A673 (cell line): ENCODE results near the gene LATS2. TPM values are rescaled to one million over a fixed set of nuclear protein-coding genes. Genes with fewer than 3 reads are reported as not detected.

Experiments
- BruUV-seq: library from RNA; stranded (reverse); fragments of 400-500 nt; replicated peaks from 2 replicates; lab custom pipeline; 2021; lab: Mats Ljungman, UMichigan
- CTCF ChIA-PET: fragments of 300-600 bp; sonication (Branson Sonifier 250); formaldehyde crosslinking; loops from one replicate; lab custom pipeline; 2022; ENCODE audit warnings: antibody characterized with exemption; lab: Charles Lee
- POLR2A ChIA-PET: fragments of 300-600 bp; sonication (Branson Sonifier 250); formaldehyde crosslinking; loops from one replicate; lab custom pipeline; 2022; ENCODE audit warnings: antibody characterized with exemption; ENCODE audit not compliant: low non-redundant PET; lab: Charles Lee
- DNase-seq: peaks from one replicate; pipeline ENCODE4 v3.0.0-alpha.2; 2015; ENCODE audit warnings: low spot score
- H3K27ac ChIP-seq: fragments of 200-600 bp; sonication (generic); 2 replicates; pipeline ENCODE4 v1.5.1; 2016; ENCODE audit warnings: mixed run types, low read depth, mild to moderate bottlenecking, mixed read lengths, antibody characterized with exemption, low read length; ENCODE audit not compliant: poor library complexity, severe bottlenecking
- H3K27me3 ChIP-seq: fragments of 200-600 bp; sonication (generic); replicated peaks from 2 replicates; pipeline ENCODE4 v1.6.1; 2017; ENCODE audit warnings: mixed run types, low read depth, mild to moderate bottlenecking, mixed read lengths, antibody characterized with exemption, low read length; ENCODE audit not compliant: insufficient read depth, poor library complexity
- H3K36me3 ChIP-seq: fragments of 200-600 bp; sonication (generic); 2 replicates; pipeline ENCODE4 v1.6.1; 2016; ENCODE audit warnings: mixed run types, mild to moderate bottlenecking, mixed read lengths, antibody characterized with exemption, low read length; ENCODE audit not compliant: insufficient read depth, poor library complexity, severe bottlenecking
- H3K4me1 ChIP-seq: fragments of 200-600 bp; sonication (generic); 2 replicates; pipeline ENCODE4 v1.6.1; 2017; ENCODE audit warnings: mixed run types, mild to moderate bottlenecking, mixed read lengths, antibody characterized with exemption, low read length; ENCODE audit not compliant: insufficient read depth, poor library complexity, severe bottlenecking
- H3K4me3 ChIP-seq: fragments of 200-600 bp; sonication (generic); 2 replicates; pipeline ENCODE4 v1.5.1; 2016; ENCODE audit warnings: low read depth, mixed run types, mild to moderate bottlenecking, mixed read lengths, low read length; ENCODE audit not compliant: poor library complexity, severe bottlenecking
- H3K9me3 ChIP-seq: fragments of 200-600 bp; sonication (generic); 2 replicates; pipeline ENCODE4 v1.6.1; 2016; ENCODE audit warnings: mixed run types, low read depth, mild to moderate bottlenecking, mixed read lengths, antibody characterized with exemption, low read length; ENCODE audit not compliant: poor library complexity, severe bottlenecking
- CTCF ChIP-seq: fragments of 300-800, 200-600 bp; sonication (generic); conservative IDR thresholded peaks from 2 replicates; pipeline ENCODE4 v1.5.1; 2017; ENCODE audit warnings: low read depth, mild to moderate bottlenecking, antibody characterized with exemption, low read length, moderate library complexity, mixed read lengths
- EZH2 ChIP-seq: fragments of 200-600 bp; sonication (generic); IDR thresholded peaks from 2 replicates; pipeline ENCODE4 v1.6.1; 2017; ENCODE audit warnings: borderline replicate concordance, low read depth, mild to moderate bottlenecking, mixed read lengths, antibody characterized with exemption, low read length; ENCODE audit not compliant: poor library complexity, severe bottlenecking
- intact Hi-C: fragments of 100-400 bp; cut with micrococcal nuclease; formaldehyde crosslinking; loops from one replicate; pipeline ENCODE4 v1.10.0; 2022; ENCODE audit not compliant: unreplicated experiment
- total RNA-seq: library from RNA; stranded (reverse); gene quantifications from 2 replicates; pipeline ENCODE4 v1.2.3, GENCODE V29; 2021

The LATS2 gene
- total RNA-seq, 1 experiment from 2014 or later: 13.1 TPM

GRCh38 chr13:20973886-20974425 is 87.4 kb downstream of the LATS2 start:
- POLR2A ChIA-PET: no interaction called here
- no peak for DNase-seq
- TF ChIP-seq EZH2 (no peak), CTCF (no peak)
- no TSS peak for BruUV-seq
- H3K9me3 ChIP-seq: no peaks in the 10 kb centered on the region
- H3K27me3 ChIP-seq: no peaks in the 10 kb centered on the region
- CTCF ChIA-PET: no interaction called here
- no peak overlapping the region for H3K27ac ChIP-seq
- intact Hi-C loops: no loop called here
- no peaks in the 10 kb centered on the region for H3K4me1 ChIP-seq
- peaks cover 15% of the 10 kb centered on the region for H3K36me3 ChIP-seq
- no peak overlapping the region for H3K4me3 ChIP-seq

- TF ChIP-seq CTCF (no peak), EZH2 (no peak)
- H3K27ac ChIP-seq: no peak overlapping the region
- no peak overlapping the region for H3K4me3 ChIP-seq
- no peaks in the 10 kb centered on the region for H3K4me1 ChIP-seq
- ChIA-PET CTCF (no interaction called here), POLR2A (no interaction called here)
- intact Hi-C loops: no loop called here
- no peaks in the 10 kb centered on the region for H3K9me3 ChIP-seq
- H3K36me3 ChIP-seq: peaks cover 15% of the 10 kb centered on the region
- H3K27me3 ChIP-seq: no peaks in the 10 kb centered on the region
- no peak for DNase-seq
- no TSS peak for BruUV-seq
Measured at GRCh38 chr13:20972731-20973130, 88.7 kb downstream of the LATS2 start.

DNA sequence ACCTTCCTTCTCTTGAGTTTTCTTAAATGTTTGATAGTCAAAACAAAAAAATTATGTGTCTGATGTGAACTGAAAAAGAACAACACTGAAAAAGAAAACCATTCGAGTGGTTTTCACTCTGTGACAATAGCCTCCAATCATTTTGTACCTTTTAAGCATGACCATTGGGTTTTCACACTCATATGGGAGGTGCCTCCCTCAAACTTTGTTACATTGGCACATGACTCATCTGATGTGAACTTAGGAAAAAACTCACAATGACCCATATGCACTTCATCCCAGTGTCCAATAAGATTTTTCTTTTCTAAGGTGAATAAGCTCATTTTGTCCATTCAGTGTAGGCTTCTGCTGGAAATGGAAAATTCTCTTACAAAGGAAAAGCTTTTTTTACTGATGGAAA is 92.2 kb downstream of the LATS2 start:
- Histone ChIP-seq H3K27ac (no peak overlapping the region), H3K4me3 (no peak overlapping the region), H3K36me3 (peaks cover 6% of the 10 kb centered on the region), H3K27me3 (no peaks in the 10 kb centered on the region), H3K9me3 (no peaks in the 10 kb centered on the region), H3K4me1 (no peaks in the 10 kb centered on the region)
- BruUV-seq: no TSS peak
- no peak for TF ChIP-seq EZH2
- no peak for TF ChIP-seq CTCF
- ChIA-PET CTCF (no interaction called here), POLR2A (no interaction called here)
- no peak for DNase-seq
- intact Hi-C loops: no loop called here
